GM18520 (cell line): ENCODE measurements around the gene SAMD11.
A peak's percentile ranks its signal among the peaks of the same experiment; 100 is the strongest.
"Not testable (repeated sequence)": the region's sequence is repeated elsewhere in the genome, so short reads cannot be mapped to it uniquely, and the experiment has no call there.

Experiments used
- ATAC-seq: cut with Tn5 transposase; IDR thresholded peaks from one replicate; pipeline ENCODE4 v1.9.1; 2021; ENCODE audit not compliant: unreplicated experiment

The SAMD11 gene

GRCh38 chr1:974687-975328 lies 51.1 kb downstream of the SAMD11 start:
- ATAC-seq, result no peak

GRCh38 chr1:975365-975764 lies 51.6 kb downstream of the SAMD11 start:
- no peak for ATAC-seq

DNA sequence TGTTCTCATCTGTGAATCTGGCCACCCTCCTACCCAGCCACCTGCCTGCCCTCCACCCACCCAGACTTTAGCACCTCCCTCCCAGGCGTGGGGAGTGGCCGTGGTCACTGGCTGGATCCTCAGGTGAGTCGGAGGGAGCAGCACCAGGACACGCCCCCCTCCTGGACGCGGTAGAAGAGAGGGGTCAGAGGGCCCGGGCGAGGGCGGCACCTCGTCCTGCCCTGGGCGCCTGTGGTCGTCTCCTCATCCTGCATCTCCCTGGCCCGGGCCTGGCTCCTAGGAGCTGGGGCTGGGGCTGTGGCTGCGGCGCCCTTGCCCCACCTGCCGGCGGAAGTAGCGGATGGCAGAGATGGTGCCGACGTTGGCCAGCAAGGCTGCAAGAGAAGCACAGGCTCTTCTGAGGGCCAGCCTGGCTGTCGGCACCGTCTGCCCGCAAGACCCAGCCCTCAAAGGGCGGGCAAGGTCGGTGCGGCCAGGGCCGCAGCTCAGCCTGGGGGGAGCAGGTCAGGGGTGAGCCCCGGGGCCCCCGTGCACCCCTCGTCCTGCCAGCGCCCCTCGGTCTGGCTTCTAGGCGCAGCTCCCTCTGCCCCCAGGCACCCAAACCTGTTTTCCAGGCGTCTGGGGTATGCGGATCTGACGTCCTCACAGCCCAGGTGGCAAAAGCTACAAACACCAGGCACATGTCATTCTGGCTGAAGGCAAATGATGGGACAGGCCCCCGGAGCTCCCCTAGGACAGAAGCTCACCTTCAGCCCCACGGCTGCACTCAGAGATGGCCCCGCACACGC lies 52.4 kb downstream of the SAMD11 start:
- ATAC-seq, result peak; percentile 64

- ATAC-seq, result not testable (repeated sequence)
These were observed 53.1 kb downstream of the SAMD11 start for GRCh38 chr1:976791-977190.

- no peak for ATAC-seq
These were observed 54.5 kb downstream of the SAMD11 start for GRCh38 chr1:978069-978834.

- no peak for ATAC-seq
These were observed 55.4 kb downstream of the SAMD11 start for GRCh38 chr1:978835-979743.

GRCh38 chr1:979744-980072 lies 56.0 kb downstream of the SAMD11 start:
- ATAC-seq, result no peak

- no peak for ATAC-seq
These were observed 56.4 kb downstream of the SAMD11 start for GRCh38 chr1:980137-980571.

GRCh38 chr1:980602-981395 lies 57.1 kb downstream of the SAMD11 start:
- no peak for ATAC-seq

- ATAC-seq, result no peak
These were observed 57.8 kb downstream of the SAMD11 start for GRCh38 chr1:981491-981954.

- no peak for ATAC-seq
These were observed 58.3 kb downstream of the SAMD11 start, which contains the start of gene PERM1 for GRCh38 chr1:981955-982558. PERM1 (minus strand) TSS chr1:982093; CDS start chr1:981029, 1,064 bp downstream.

DNA sequence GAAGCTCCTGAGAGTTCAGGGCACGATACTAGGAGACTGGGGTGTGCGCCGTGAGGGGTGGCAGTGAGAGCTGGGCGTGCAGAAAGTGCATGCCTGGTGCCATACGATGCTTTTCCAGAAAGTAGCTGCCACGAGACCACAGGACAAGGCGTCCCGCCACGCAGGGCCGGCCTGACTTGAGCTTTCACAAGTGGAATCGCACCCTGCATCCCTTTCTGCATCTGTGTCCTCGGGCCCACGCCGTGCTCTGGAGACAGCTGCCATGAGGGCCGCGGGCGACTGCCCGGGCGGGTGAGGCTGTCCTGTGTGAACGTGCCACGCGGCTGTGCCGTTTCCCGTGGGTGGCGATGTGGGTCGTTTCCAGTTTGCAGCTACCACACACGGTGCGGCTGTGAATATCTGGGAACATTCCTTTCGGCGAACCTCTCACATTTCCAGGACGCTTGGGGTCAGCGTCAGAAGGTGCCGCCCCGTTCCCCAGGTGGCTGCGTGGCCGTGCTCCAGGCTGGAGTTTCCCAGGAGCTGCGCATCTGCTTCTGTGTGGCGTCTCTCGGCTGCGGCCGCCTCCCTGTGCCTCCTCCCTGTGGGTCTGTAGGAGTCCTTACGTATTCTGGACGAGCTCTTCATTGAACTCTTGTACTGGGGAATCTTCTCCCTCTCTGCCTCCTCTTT lies 59.2 kb downstream of the SAMD11 start:
- no peak for ATAC-seq

DNA sequence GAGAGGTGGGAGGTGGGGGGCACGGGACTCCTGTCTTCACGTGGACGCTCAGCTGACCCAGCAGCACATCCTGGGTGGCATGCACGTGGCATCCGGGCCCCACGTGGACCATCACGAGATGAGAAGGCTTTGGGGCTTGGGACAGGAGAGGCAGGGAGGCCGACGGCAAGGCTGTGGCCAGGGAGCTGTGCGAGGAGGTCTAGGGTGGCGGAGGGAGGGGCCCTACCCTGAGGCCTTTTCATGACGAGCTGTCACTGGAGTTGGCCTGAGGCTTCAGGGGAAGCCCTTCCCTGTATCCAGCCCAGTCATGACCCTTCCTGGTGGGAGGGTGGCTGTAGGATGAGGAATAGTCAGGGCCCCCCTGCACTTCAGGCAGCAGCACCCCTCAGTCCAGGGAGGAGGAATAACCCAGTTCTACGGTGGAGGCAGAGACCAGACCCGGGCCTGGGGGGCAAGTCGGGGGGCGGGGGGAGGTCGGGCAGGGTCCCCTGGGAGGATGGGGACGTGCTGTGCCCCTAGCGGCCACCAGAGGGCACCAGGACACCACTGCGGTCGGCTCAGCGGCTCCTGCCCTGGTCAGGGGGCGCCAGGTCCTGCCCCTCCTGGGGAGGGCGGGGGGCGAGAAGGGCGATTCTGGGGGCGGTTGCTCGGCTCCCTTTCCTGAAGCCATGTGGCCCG lies 60.2 kb downstream of the SAMD11 start:
- no peak for ATAC-seq

GRCh38 chr1:984476-984814 lies 60.7 kb downstream of the SAMD11 start:
- no peak for ATAC-seq

DNA sequence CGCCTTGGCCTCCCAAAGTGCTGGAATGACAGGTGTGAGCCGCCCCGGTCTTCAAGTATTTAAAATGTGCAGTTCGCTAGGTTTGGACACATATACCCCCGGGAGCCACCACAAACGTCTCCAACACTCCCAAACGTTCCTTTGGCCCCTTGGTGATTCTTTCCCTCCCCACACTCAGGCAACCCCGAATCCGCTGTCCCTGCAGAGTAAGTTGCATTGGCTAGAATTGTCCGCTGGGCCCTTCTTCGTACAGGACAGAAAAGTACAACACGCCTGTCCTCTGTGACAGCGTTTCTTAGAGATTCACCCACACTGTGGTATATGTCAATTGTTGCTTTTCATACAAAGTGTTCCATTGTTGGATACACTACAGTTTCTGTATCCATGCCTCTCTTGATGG lies 61.4 kb downstream of the SAMD11 start:
- no peak for ATAC-seq

DNA sequence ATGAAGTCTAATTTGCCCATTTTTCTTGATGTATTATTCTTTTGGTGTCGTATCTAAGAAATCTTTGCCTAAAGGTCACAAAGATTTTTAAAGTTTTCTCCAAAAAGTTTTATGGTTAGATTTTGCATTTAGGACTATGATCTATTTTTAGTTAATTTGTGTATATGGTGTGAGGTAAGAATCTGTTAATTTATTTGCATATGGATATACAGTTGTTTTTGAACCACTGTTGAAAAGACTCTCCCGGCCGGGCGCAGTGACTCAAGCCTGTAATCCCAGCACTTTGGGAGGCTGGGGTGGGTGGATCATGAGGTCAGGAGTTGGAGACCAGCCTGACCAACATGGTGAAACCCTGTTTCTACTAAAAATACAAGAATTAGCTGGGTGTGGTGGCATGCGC lies 64.3 kb downstream of the SAMD11 start:
- ATAC-seq, result not testable (repeated sequence)

DNA sequence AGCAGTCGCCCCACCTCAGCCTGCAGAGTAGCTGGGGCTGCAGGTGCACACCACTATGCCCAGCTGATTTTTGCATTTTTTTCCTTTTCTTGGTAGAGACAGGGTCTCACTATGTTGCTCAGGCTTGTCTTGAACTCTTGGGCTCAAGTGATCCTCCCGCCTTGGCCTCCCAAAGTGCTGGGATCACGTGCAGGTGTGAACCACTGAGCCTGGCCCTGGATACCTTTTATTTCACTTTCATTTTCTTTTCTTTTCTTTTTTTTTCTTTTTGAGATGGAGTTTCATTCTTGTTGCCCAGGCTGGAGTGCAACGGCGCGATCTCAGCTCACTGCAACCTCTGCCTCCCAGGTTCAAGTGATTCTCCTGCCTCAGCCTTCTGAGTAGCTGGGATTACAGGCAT lies 67.6 kb downstream of the SAMD11 start:
- ATAC-seq, result not testable (repeated sequence)

DNA sequence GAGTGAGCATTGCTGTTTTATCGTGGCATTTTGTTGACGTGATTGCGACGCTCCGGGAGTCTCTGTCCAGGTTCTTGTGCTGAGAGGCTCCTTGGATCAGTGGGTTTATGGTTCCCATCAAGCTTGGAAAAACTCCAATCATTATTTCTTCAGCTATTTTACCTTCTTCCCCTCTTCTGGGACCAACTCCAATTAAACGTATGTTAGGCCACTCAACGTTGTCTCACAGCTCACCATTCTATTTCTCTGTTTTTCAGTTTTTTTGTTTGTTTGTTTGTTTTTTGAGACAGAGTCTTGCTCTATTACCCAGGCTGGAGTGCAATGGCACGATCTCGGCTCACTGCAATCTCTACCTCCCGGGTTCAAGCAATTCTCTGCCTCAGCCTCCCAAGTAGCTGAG lies 68.2 kb downstream of the SAMD11 start:
- ATAC-seq, result no peak
